OCI-LY1 (cell line): Measurements from ENCODE around the gene CDH4.

Experiments used
- H2AFZ ChIP-seq: fragments of 200-600 bp; sonication (generic), shearing (Covaris generic); 2 replicates; pipeline ENCODE4 v1.6.0; 2014; ENCODE audit warnings: antibody characterized with exemption, mild to moderate bottlenecking, low read length
- H3F3A ChIP-seq: fragments of 200-600 bp; sonication (generic), shearing (Covaris generic); 2 replicates; pipeline ENCODE4 v1.6.0; 2014; ENCODE audit warnings: mild to moderate bottlenecking, antibody characterized with exemption, low read length, moderate library complexity; ENCODE audit not compliant: insufficient read depth
- H3K27ac ChIP-seq: fragments of 200-600 bp; sonication (generic); 2 replicates; pipeline ENCODE4 v1.5.1; 2014; ENCODE audit warnings: low read length, mixed run types, mild to moderate bottlenecking, low read depth; ENCODE audit not compliant: poor library complexity, severe bottlenecking
- H3K27me3 ChIP-seq: fragments of 200-600 bp; sonication (generic); 2 replicates; pipeline ENCODE4 v1.6.0; 2014; ENCODE audit warnings: antibody characterized with exemption, mild to moderate bottlenecking, low read length, moderate library complexity; ENCODE audit not compliant: insufficient read depth
- H3K36me3 ChIP-seq: fragments of 200-600 bp; sonication (generic); 2 replicates; pipeline ENCODE4 v1.6.1; 2014; ENCODE audit warnings: mild to moderate bottlenecking, antibody characterized with exemption, low read length, moderate library complexity, mixed read lengths; ENCODE audit not compliant: insufficient read depth
- H3K4me1 ChIP-seq: fragments of 200-600 bp; sonication (generic); 2 replicates; pipeline ENCODE4 v1.5.1; 2014; ENCODE audit warnings: mild to moderate bottlenecking, low read length, moderate library complexity; ENCODE audit not compliant: insufficient read depth, severe bottlenecking
- H3K4me2 ChIP-seq: fragments of 200-600 bp; sonication (generic), shearing (Covaris generic); 2 replicates; pipeline ENCODE4 v1.6.1; 2014; ENCODE audit warnings: low read length
- H3K4me3 ChIP-seq: fragments of 200-600 bp; sonication (generic); 2 replicates; pipeline ENCODE4 v1.5.1; 2014; ENCODE audit warnings: low read length, low read depth, mild to moderate bottlenecking, mixed read lengths; ENCODE audit not compliant: poor library complexity, severe bottlenecking
- H3K79me2 ChIP-seq: fragments of 200-600 bp; shearing (Covaris generic); 2 replicates; pipeline ENCODE4 v1.6.1; 2016; ENCODE audit warnings: mixed run types, low read length, mixed read lengths; ENCODE audit not compliant: insufficient read depth
- H3K9ac ChIP-seq: fragments of 200-600 bp; sonication (generic), shearing (Covaris generic); 2 replicates; pipeline ENCODE4 v1.6.1; 2014; ENCODE audit warnings: mild to moderate bottlenecking, low read length, mixed read lengths
- H3K9me2 ChIP-seq: fragments of 200-600 bp; sonication (generic), shearing (Covaris generic); 2 replicates; pipeline ENCODE4 v1.6.1; 2014; ENCODE audit warnings: low read depth, mild to moderate bottlenecking, low read length, mixed read lengths
- H3K9me3 ChIP-seq: fragments of 200-600 bp; shearing (Covaris generic); 2 replicates; pipeline ENCODE4 v1.6.1; 2014; ENCODE audit warnings: low read length, mixed read lengths
- H4K20me1 ChIP-seq: fragments of 200-600 bp; sonication (generic), shearing (Covaris generic); 2 replicates; pipeline ENCODE4 v1.6.0; 2016; ENCODE audit warnings: mild to moderate bottlenecking, low read length; ENCODE audit not compliant: insufficient read depth
- CTCF ChIP-seq: fragments of 200-600 bp; sonication (generic), shearing (Covaris generic); IDR thresholded peaks from 2 replicates; pipeline ENCODE4 v1.5.1; 2017; ENCODE audit warnings: mild to moderate bottlenecking, antibody characterized with exemption, low read length, moderate library complexity, mixed read lengths
- EZH2 ChIP-seq: fragments of 200-600 bp; sonication (generic), shearing (Covaris generic); IDR thresholded peaks from 2 replicates; pipeline ENCODE4 v1.8.0; 2017; ENCODE audit warnings: borderline replicate concordance, mixed run types, mild to moderate bottlenecking, antibody characterized with exemption, low read length, moderate library complexity, mixed read lengths

CDH4 gene

GRCh38 chr20:61355585-61355984 is 103.5 kb downstream of the CDH4 start:
- Histone ChIP-seq H3K9ac (no peak overlapping the region), H3K27me3 (no peaks in the 10 kb centered on the region), H3K4me1 (no peaks in the 10 kb centered on the region), H3K79me2 (no peaks in the 10 kb centered on the region), H2AFZ (no peak overlapping the region), H3K9me2 (no peaks in the 10 kb centered on the region), H3F3A (no peaks in the 10 kb centered on the region), H3K27ac (no peak overlapping the region), H3K4me2 (no peak overlapping the region), H4K20me1 (no peaks in the 10 kb centered on the region), H3K36me3 (no peaks in the 10 kb centered on the region), H3K4me3 (no peak overlapping the region), H3K9me3 (no peaks in the 10 kb centered on the region)
- TF ChIP-seq CTCF (no peak), EZH2 (no peak)

- no peak overlapping the region for H3K27ac ChIP-seq
- no peaks in the 10 kb centered on the region for H3K4me1 ChIP-seq
- no peaks in the 10 kb centered on the region for H3K27me3 ChIP-seq
- H2AFZ ChIP-seq, result no peak overlapping the region
- TF ChIP-seq CTCF (no peak), EZH2 (no peak)
- no peak overlapping the region for H3K4me2 ChIP-seq
- no peaks in the 10 kb centered on the region for H3K36me3 ChIP-seq
- no peaks in the 10 kb centered on the region for H4K20me1 ChIP-seq
- no peaks in the 10 kb centered on the region for H3K9me2 ChIP-seq
- H3K9me3 ChIP-seq, result no peaks in the 10 kb centered on the region
- no peak overlapping the region for H3K4me3 ChIP-seq
- no peaks in the 10 kb centered on the region for H3K79me2 ChIP-seq
- H3F3A ChIP-seq, result no peaks in the 10 kb centered on the region
- H3K9ac ChIP-seq, result no peak overlapping the region
These were observed 104.1 kb downstream of the CDH4 start for GRCh38 chr20:61356196-61356595.

GRCh38 chr20:61357119-61357518 is 105.1 kb downstream of the CDH4 start:
- TF ChIP-seq EZH2 (no peak), CTCF (no peak)
- no peak overlapping the region for H3K27ac ChIP-seq
- no peaks in the 10 kb centered on the region for H3K4me1 ChIP-seq
- no peaks in the 10 kb centered on the region for H3K9me2 ChIP-seq
- H3K9ac ChIP-seq, result no peak overlapping the region
- H3K79me2 ChIP-seq, result no peaks in the 10 kb centered on the region
- no peaks in the 10 kb centered on the region for H3K27me3 ChIP-seq
- no peak overlapping the region for H3K4me3 ChIP-seq
- no peaks in the 10 kb centered on the region for H3K9me3 ChIP-seq
- H3K36me3 ChIP-seq, result no peaks in the 10 kb centered on the region
- no peaks in the 10 kb centered on the region for H4K20me1 ChIP-seq
- no peaks in the 10 kb centered on the region for H3F3A ChIP-seq
- no peak overlapping the region for H3K4me2 ChIP-seq
- no peak overlapping the region for H2AFZ ChIP-seq
